ENCODE results near the gene YTHDF2. TPM values are rescaled to one million over a fixed set of nuclear protein-coding genes. Genes with fewer than 3 reads are reported as not detected.

The YTHDF2 gene
- total RNA-seq, 2 donors from 2014 or later = 20.2 to 28.7 TPM

DNA sequence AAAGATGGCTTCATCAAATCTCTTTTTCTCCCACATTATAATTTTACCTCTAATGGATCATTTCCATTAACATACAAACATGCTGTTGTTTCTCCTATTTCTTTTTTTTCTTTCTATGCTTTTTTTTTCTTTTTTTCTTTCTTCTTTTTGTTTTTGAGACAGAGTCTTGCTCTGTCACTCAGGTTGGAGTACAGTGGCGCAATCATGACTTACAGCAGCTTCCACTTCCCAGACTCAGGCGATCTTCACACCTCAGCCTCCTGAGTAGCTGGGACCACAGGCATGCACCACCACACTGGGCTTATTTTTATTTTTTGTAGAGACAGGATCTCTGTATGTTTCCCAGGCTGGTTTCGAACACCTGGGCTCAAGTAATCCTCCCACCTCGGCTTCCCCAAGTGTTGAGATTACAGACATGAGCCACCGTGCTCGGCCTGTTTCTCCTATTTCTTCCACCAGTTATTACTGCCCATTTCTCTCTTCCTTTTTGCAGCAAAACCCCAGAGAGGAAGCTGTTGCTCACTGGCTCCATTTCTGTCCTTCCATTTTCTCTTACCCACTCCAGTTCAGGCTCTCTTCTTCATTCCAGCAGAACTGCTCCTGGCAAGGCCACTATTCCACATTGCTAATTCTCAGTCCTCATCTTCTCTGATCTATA lies 43.1 kb downstream of the YTHDF2 start:
- no peak overlapping the region for H3K27ac ChIP-seq
- no peaks in the 10 kb centered on the region for H3K36me3 ChIP-seq (replicated peaks in 1 of 2; ENCODE audit: insufficient read depth in 1 of 2, low read depth in 2 of 2)
- TF ChIP-seq, protein P1, sequence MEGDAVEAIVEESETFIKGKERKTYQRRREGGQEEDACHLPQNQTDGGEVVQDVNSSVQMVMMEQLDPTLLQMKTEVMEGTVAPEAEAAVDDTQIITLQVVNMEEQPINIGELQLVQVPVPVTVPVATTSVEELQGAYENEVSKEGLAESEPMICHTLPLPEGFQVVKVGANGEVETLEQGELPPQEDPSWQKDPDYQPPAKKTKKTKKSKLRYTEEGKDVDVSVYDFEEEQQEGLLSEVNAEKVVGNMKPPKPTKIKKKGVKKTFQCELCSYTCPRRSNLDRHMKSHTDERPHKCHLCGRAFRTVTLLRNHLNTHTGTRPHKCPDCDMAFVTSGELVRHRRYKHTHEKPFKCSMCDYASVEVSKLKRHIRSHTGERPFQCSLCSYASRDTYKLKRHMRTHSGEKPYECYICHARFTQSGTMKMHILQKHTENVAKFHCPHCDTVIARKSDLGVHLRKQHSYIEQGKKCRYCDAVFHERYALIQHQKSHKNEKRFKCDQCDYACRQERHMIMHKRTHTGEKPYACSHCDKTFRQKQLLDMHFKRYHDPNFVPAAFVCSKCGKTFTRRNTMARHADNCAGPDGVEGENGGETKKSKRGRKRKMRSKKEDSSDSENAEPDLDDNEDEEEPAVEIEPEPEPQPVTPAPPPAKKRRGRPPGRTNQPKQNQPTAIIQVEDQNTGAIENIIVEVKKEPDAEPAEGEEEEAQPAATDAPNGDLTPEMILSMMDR (IDR thresholded peaks at IDR 0.05) = no peak
- TF ChIP-seq POLR2A (IDR thresholded peaks at IDR 0.05) = no peak
- ATAC-seq (no peak), DNase-seq (no peak)
- no peaks in the 10 kb centered on the region for H3K27me3 ChIP-seq
- no peak overlapping the region for H3K4me3 ChIP-seq
- H3K4me1 ChIP-seq = peaks cover 8% of the 10 kb centered on the region
- WGBS, 2 donors = 82 to 92% methylated on average over 6 of the region's 6 CpGs
- intact Hi-C loops (cut with DNase I) = loop anchor here (10.0 kb wide), 1 partner anchor 245 kb away; no protein-coding TSS in a partner anchor
- H3K9me3 ChIP-seq = no peaks in the 10 kb centered on the region

DNA sequence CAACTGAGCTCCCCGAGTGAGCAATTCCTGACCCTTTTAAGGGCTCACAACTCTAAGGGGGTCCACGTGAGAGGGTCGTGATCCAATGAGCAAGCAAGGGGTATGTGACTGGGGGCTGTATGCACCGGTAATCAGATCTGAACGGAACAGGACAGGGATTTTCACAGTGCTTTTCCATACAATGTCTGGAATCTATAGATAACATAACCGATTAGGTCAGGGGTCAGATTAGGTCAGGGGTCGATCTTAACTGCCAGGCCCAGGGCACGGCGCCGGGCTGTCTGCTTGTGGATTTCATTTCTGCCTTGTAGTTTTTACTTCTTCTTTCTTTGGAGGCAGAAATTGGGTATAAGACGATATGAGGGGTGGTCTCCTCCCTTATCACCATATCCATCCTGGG lies 44.6 kb downstream of the YTHDF2 start:
- no peak for ATAC-seq
- H3K36me3 ChIP-seq (replicated peaks in 1 of 2; ENCODE audit: insufficient read depth in 1 of 2, low read depth in 2 of 2) = no peaks in the 10 kb centered on the region
- no peaks in the 10 kb centered on the region for H3K9me3 ChIP-seq
- H3K27ac ChIP-seq = no peak overlapping the region
- H3K4me3 ChIP-seq = no peak overlapping the region
- TF ChIP-seq POLR2A (IDR thresholded peaks at IDR 0.05) = no peak
- TF ChIP-seq, protein P1 (IDR thresholded peaks at IDR 0.05) = no peak
- DNase-seq = no peak
- no peaks in the 10 kb centered on the region for H3K4me1 ChIP-seq
- intact Hi-C loops (cut with DNase I) = loop anchor here (10.0 kb wide), 1 partner anchor 243 kb away; no protein-coding TSS in a partner anchor
- WGBS, 2 donors = 63 to 65% methylated on average over 11 of the region's 11 CpGs
- no peaks in the 10 kb centered on the region for H3K27me3 ChIP-seq

DNA sequence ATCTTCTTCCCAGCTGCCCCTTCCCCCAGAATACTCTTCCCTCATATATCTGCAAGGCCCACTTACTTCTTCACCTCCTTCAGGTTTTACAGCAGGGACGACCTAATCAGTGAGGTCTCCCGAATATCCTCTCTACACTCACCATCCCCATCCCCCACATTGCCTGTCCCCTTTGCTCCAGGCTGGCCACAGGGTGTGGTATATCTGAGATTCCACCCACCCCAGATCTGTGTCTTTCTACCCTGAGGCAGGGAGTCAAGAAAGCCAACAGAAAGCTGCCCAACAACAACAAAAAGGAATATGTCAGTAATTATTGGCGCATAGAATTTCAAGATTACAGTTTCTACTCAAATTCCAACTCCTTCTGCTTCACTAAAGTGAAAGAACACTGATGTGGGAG lies 45.3 kb downstream of the YTHDF2 start:
- Histone ChIP-seq H3K9me3 (no peaks in the 10 kb centered on the region), H3K4me1 (no peaks in the 10 kb centered on the region), H3K4me3 (no peak overlapping the region), H3K36me3 (replicated peaks in 1 of 2; ENCODE audit: insufficient read depth in 1 of 2, low read depth in 2 of 2) (no peaks in the 10 kb centered on the region), H3K27me3 (no peaks in the 10 kb centered on the region), H3K27ac (no peak overlapping the region)
- intact Hi-C loops (cut with DNase I) = loop anchor here (10.0 kb wide), 1 partner anchor 243 kb away; no protein-coding TSS in a partner anchor
- TF ChIP-seq, protein P1 (IDR thresholded peaks at IDR 0.05) = no peak
- DNase-seq (no peak), ATAC-seq (no peak)
- WGBS, 2 donors = 67 to 73% methylated on average over 3 of the region's 3 CpGs

DNA sequence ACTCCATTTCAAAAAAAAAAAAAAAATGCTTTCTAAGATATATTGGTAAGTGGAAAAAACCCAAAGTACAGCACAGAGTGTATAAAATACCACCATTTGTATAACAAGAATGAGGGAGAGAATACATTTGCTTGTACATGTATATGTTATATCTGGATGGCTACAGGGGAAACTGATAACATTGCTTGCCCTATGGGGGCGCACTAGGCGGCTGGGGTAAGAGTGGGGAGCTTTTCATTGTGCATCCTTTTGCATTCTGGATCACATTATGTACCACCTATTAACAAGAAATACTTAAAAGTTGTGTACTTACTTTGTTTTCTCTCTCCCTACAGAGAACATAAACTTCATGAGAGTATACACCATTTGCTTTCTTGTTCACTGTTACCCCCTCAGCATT lies 46.6 kb downstream of the YTHDF2 start:
- Histone ChIP-seq H3K4me1 (no peaks in the 10 kb centered on the region), H3K27me3 (no peaks in the 10 kb centered on the region), H3K4me3 (no peak overlapping the region), H3K27ac (no peak overlapping the region), H3K9me3 (no peaks in the 10 kb centered on the region), H3K36me3 (replicated peaks in 1 of 2; ENCODE audit: insufficient read depth in 1 of 2, low read depth in 2 of 2) (no peaks in the 10 kb centered on the region)
- 40 to 49% methylated on average over 2 of the region's 2 CpGs for WGBS, 2 donors
- no peak for TF ChIP-seq POLR2A (IDR thresholded peaks at IDR 0.05)
- TF ChIP-seq, protein P1 (IDR thresholded peaks at IDR 0.05) = no peak
- DNase-seq = no peak
- intact Hi-C loops (cut with DNase I) = loop anchor here (10.0 kb wide), 1 partner anchor 241 kb away; no protein-coding TSS in a partner anchor
- ATAC-seq = no peak

DNA sequence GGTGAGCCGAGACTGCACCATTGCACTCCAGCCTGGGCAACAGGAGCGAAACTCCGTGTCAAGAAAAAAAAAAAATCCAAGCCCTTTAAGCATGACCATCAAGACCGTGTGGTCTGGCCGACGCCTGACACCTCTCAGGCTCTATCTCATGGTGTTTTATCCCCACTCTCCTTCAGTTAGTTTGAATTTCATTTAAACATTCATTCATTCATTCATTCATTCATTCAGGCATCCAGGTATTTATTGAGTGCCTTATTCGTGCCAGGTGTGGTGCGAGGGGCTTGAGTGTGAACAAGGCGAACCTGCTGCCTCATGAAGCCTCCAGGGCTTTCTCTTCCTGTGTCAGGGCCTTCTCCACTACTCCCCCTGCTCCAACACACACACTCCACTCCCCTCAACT lies 52.7 kb downstream of the YTHDF2 start:
- H3K4me1 ChIP-seq = no peaks in the 10 kb centered on the region
- 84 to 86% methylated on average over 9 of the region's 9 CpGs for WGBS, 2 donors
- no peak for ATAC-seq
- TF ChIP-seq, protein P1 (IDR thresholded peaks at IDR 0.05) = no peak
- no peak for TF ChIP-seq POLR2A (IDR thresholded peaks at IDR 0.05)
- H3K9me3 ChIP-seq = no peaks in the 10 kb centered on the region
- H3K27ac ChIP-seq = no peak overlapping the region
- H3K4me3 ChIP-seq = no peak overlapping the region
- DNase-seq = no peak
- H3K27me3 ChIP-seq = no peaks in the 10 kb centered on the region
- intact Hi-C loops (cut with DNase I) = loop anchor here (5.0 to 10.0 kb wide), 2 partner anchors 88 to 235 kb away; no protein-coding TSS in a partner anchor
- no peaks in the 10 kb centered on the region for H3K36me3 ChIP-seq (replicated peaks in 1 of 2; ENCODE audit: insufficient read depth in 1 of 2, low read depth in 2 of 2)
